HG03520 (cell line): ENCODE measurements around the gene CDH12.
"Not testable (repeated sequence)": the region's sequence is repeated elsewhere in the genome, so short reads cannot be mapped to it uniquely, and the experiment has no call there.

Experiments
- ATAC-seq: cut with Tn5 transposase; IDR thresholded peaks from one replicate; pipeline ENCODE4 v1.9.1; 2021; ENCODE audit warnings: mild to moderate bottlenecking, moderate library complexity; ENCODE audit not compliant: unreplicated experiment

Gene CDH12

DNA sequence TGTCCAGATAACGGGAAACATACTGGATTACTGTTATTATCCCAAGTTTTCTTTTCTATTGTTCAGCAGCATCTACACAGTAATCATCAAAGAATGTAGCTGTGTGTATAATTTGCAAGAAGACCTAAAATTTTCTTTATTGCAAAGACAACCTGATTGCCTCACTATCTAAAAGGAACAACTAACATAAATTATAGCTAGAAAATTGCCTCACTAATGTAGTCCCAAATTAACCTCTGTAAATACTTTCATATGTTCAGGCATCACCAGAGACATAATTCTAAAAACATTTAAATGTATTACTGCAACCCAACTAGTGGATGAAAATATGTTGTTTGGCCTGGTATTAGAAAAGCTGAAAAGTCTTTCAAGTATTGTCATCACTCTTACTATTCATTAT, 275.4 kb downstream of the CDH12 start:
- no peak for ATAC-seq

DNA sequence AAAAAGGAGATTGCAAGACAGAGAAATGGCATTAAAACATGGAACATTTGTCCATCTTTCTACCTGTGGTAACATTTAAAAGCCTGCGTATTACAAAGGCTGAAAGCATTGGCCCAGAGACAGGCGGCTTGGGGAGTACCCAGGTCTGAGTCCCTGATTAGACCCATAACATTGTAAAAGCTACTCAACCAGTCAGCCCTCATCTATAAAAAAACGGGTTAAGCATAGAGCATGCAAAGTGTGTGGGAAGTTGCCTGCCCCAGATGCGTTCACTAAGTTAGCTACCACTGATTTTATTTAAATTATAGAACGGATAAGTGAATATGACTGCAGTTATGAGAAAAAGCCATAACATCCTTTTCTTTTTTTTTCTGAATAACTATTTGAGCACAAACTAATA, 276.1 kb downstream of the CDH12 start:
- ATAC-seq, result no peak

DNA sequence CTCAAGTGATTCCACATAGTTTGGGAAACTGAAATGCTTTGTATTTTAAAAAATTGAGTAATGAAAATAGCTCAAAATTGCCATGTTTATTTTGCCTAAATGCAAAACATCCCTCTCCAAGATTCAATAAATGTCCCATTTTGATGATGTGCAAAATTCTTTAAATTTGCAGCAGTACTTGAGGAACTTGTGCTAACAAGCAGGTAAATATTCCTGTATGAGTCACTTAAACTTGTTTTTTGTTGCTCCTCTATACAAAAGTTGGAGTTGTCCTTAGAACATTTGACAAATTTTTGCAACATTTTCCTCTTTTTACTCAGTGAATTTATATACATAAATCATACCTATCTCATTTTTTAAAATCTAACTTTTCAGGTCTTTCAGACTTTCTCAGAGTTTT, 280.2 kb downstream of the CDH12 start:
- no peak for ATAC-seq

DNA sequence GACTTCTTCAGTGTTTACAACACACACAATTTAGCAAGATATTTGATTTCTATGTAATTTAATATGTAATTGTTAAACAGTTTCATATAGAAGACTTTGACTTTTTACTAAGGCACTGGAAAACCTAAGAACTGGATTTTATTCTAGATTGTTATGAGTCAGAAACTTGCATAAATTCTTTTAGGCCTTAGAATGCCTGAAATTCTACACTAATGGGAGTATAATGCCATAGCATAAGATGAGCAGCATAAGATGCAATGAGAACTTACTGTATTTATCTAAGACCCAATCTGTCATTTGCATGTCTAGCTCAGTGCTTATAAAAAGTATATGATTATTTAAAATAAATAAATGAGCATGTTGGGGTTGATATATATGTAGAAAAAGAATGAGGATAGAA, 285.2 kb downstream of the CDH12 start:
- ATAC-seq, result no peak

DNA sequence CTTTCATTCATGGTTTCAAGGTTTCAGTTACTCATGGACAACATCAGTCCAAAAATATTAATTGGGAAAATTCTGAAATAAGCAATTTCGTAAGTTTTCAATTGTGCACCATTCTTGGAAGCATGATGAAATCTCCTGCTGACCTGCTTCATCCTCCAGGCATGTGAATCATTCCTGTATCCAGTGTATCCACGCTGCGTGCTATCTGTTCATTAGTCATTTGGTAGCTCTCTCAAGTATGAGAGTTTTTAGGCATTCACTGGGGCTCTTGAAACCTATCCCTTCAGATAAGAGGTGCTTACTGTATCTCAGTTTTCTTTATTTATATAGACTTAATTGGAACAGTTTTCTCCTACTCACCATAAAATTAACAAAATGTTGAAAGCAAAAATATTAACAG, 293.0 kb downstream of the CDH12 start:
- ATAC-seq, result no peak

DNA sequence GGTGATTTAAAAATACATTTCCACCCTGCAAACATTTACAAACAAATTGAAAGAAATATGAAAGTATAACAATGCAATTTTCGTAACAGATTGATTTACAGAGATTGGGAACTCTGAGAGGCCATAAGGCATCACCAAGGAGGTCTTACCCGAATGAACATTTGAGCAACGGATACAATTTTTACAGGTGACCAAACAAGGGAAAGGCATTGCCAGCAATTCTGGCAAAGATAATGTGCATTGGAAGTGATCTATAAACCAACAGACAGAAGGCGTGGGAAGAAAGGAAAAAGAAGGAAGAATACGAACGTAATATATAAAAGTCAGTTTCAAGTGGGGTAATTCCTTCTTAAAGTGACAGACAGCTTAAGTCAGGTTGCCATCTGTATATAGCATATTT, 295.9 kb downstream of the CDH12 start:
- no peak for ATAC-seq

DNA sequence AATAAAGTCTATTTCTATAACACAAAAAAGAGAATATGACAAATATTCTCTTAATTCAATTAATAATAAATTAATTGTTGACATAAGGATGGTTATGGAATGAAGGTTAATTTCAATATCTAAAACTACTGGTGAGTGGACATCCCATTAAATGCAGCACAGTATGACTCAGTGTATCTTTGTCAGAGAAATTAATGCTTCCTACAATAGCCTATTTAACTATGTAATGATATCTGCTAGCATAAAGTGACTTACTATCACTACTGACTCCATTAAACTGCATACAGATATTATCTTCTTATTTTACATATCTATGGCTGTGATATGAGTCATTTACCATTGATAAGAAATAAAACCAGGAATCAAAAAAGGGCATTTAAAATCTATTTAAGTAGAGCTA, 298.7 kb downstream of the CDH12 start:
- no peak for ATAC-seq

DNA sequence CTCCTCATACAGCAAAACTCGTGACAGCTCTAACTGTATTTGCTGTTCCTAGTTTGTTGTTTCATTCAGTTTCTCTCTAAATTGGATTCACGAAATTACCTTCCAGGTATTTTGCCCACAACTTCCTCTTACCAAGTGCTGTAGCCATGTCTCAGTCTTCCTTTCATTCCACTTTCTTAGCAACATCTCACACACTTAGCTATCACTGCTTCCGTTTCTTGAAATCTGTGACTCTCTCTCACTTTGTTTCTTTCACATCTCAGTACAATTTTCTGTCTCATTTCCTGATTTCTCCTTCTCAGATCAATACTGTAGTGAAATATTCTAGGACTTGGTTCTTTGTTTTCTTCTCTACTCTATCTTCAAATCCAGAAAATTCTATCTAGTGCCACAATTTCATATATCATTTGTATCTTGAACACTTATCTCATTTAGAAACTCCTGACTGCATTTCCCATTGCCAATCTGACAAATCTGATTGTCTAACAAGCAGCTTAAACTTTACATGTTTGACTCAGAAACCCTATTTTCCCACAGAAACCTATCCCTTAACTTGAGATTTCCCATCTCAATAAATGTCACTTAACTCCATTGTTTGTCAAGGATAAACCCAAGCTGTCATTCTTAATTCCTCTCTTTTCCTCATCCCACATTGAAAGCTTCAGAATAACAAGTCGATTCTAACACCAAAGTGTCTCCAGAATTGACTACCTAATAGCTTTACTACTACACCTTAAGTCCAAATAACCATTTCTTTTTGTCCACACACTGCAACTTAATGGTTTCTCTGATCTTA, 303.1 kb downstream of the CDH12 start:
- no peak for ATAC-seq

DNA sequence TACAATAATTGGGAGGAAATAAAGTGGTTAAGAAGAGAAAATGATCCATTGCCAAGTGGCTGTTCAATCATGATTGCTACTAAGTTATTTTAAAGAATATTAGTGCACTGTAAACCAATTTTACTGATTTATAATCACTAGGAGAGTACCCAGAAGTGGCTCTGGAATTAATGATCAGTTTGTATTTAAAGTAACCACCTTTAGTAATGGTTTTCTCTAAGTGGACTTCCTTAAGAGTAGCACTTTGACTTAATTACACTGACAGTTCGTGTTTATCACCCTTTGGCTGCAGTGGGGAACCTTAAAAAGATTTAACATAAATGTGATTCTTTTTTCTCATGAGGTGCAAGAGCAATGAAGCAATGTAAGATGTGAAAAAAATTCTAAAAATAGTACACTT, 310.8 kb downstream of the CDH12 start:
- no peak for ATAC-seq

DNA sequence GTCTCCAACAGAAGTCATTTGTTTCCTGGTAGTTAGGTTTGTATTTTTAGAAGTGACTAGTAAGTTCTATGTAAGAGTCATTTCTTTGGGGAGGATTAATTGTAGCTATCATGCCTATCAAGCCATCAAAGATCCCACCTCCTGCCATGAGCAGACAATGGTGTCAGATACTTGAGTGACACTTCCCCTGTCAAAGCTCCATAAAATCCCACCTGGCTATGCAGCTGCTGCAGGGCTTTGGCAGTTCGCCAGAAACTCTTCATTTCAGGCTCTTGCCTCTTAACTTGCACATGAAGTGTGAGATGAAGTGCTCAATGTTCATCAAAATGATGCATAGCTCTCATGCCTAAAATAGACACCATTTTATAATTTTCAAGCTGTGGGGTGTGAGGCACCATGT, 312.1 kb downstream of the CDH12 start:
- ATAC-seq, result no peak

DNA sequence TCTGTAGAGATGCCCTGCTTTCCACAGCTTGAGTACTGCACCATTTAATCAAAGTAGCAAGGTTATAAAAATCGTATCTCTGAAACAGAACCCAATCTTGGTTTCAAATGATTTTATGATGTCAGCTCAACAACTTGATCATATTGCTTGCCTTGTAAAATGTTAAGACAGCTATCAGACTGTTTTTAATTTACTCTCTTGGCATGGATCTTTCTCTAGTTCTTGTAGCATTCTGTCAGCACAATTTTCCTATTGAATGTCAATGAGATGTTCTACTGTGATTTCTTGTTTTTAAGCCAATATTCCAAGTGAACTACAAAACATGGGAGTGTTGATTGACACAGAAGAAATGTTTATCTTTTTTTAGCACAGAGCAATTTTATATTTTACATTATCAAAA, 313.4 kb downstream of the CDH12 start:
- no peak for ATAC-seq

DNA sequence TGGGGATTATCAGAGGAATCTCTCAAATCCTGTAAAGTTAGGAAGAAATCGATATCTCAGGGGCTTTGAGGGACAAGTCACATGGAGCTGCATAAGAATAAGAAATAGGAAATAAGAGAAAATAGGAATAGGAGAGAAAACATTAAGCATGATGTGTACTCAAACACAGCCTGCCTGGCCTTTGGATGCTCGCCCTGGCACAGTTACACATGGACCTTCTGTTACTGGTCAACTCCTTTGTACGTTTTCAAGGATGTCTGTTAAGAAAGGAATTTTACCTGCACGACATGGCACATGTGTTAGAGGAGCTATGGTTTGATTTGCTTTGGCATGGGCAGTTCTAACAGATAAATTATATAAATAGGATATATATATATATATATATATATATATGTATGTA, 321.2 kb downstream of the CDH12 start:
- no peak for ATAC-seq

DNA sequence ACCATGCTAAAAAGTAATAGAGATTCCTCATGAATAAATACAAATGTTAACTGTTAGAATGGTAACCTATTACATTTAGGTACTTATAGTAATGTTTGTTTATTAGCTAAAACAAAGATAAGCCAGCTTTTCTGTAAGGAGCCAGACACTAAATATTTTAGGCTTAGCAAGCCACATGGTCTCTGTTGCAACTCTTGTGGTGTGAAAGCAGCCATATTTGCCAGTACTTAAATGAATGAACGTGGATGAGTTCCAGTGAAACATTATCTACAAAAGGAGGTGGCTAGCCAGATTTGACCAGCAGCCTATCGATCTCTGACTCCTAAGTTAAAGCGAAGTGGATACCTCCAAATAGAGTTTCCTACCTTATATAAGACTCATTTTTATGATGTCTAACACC, 331.6 kb downstream of the CDH12 start:
- no peak for ATAC-seq

DNA sequence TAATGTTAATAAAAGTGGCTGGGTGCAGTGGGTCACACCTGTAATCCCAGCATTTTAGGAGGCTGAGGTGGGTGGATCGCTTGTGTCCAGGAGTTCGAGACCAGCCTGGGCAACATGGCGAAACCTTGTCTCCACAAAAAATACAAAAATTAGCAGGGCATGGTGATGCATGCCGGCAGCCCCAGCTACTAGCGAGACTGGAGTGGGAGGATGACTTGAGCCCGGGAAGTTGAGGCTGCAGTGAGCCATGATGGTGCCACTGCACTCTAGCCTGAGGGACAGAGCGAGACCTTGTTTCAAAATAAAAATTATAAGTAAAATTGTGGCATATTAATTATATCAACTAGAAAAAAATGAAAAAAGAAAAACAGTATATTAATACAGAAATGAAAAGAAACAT, 336.6 kb downstream of the CDH12 start:
- ATAC-seq, result not testable (repeated sequence)

DNA sequence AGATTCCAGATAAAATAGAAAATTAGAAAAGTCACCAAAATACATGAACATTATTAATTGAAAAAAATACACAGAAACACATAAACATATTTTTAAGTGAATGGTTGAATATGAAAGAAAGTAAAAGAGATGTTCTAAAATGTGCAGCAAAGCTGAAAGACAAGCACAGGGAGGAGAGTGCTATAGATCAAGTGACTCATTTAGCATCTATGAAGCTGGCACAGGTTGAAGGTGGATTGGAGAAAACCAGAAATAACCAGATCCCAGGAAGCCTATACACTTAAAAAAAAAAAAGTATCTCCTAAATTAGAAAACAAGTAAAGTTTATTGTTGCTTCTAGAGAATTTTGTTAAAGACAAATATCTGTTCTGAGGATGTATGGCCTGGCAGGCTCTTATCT, 338.9 kb downstream of the CDH12 start:
- ATAC-seq, result no peak

DNA sequence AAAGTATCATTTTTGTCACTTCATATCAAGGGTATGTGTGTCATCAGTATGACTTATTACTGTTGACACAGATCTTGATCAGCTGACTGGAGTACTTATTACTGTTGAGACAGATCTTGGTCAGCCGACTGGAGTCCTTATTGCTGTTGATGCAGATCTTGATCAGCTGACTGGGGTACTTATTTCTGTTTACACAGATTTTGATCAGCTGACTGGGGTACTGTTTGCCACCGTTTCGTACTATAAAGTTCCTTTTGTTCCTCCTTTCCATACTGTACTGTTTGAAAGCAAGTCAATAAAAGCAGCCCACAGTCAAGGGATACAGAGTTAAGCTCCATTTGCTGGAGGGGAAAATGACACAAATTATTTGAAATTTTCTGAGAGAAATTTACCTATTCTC, 347.3 kb downstream of the CDH12 start:
- ATAC-seq, result no peak

DNA sequence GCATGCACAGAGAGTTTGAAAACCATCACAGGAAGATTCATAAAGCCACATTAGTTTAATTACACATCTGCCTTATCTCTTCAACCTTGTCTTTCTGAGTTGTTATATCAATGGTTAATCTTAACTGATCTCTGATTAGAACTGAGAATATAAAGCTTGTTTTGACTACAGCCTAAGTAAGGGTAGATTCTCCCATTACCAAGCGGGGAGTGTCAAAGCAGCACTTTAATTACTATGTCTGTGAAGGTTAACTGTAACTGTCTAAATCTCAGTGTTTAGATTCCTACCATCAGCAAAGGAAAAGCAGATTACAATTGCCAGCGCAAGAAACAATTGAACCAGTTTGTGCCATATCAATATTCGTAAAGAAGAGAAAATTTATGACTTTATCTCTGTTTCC, 348.7 kb downstream of the CDH12 start:
- ATAC-seq, result no peak

DNA sequence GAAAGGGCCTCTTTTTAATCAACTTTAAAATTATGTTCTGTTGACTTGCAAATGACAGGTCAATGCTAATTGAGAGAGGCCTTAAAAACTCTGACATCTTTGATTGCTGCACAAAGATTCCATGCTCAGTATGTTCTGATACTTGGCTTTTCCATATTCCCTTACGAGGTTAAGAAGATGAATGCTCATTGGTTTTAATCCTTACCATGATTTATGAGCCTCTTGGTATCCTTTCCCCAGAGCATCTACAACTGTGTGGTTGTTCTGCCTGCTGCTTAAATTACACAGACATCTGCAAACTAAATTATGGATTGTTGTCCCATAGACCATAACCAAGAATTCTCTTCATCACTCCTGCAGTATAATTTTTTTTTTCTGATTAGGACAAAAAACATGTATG, 352.6 kb downstream of the CDH12 start:
- ATAC-seq, result no peak

DNA sequence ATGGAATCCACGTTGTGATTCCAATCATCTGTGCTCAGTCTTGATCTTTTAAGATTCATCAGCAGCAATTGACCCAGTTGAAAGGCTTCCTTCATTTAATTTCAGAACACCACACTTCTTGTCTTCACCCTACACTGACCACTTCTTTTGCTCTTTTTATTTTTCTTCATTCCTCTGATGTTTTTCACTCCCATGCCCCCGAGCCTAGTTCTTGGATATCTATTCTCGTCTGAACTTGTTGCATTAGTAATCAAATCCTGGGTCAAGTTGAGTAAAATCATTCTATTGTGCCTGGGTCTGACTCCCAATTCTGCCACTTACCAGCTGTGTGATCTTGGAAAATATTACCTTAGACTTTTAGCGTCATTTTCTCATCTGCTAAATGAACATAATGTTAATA, 356.5 kb downstream of the CDH12 start:
- ATAC-seq, result no peak

DNA sequence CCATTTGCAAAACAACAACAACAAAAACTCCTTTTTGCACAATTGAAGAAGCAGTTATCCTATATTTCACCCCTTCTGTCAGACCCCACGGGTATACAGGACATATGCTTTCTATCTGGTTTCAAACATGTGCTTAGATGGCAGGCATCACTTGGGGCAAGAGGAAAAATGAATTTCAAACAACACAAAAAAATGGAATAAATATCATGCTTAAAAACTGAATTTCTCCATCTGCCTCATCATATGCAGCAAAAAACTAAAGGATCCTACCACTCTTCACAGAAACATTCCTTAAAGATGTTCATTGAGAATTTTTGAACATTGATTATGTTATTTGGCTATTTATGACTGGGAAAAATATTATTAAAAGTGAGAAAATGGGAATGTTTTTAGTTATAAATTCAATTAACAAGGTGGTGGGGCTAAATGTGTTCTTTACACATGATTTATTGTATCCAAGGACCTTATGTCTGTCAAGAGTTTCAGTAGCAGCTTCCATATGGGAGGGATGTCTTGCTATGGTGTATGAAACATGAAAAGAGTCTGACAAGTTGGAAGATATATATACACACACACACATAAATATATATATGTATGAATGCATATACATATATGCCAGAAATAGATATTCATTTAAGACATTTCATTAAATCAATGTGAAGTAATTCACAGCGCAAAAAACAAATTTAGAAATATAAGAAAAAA, 358.0 kb downstream of the CDH12 start:
- ATAC-seq, result no peak

DNA sequence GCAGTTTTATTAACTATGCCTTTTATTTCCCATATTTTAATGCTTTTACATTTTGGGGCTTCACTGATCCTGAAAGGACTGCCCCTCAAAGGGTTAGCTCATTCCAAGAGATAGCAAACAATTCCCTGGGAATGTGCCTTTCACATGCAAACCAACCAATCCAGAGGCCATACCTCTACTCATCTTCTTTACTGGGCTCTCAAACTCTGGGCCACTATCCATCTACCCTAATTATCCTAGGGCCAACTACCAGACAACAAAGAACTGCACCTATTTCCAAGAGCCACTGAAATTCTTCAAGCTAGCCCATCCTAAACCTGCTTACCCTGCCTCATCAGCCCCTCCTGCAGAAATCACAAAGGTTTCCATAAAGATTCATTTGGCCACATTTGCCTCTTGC, 364.7 kb downstream of the CDH12 start:
- no peak for ATAC-seq

DNA sequence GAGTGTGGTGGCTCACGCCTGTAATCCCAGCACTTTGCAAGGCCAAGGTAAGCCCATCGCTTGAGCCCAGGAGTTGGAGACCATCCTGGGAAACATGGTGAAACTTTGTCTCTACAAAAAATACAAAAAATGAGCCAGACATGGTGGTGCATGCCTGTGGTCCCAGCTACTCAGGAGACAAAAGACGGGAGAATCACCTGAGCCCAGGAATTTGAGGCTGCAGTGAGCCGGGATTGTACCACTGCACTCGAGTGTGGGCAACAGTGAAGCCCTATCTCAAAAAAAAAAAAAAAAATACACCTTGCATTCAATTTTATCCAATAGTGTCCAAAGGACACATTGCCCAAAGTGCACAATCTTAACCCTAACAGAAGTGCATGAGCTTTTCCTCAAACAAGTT, 372.8 kb downstream of the CDH12 start:
- no peak for ATAC-seq

DNA sequence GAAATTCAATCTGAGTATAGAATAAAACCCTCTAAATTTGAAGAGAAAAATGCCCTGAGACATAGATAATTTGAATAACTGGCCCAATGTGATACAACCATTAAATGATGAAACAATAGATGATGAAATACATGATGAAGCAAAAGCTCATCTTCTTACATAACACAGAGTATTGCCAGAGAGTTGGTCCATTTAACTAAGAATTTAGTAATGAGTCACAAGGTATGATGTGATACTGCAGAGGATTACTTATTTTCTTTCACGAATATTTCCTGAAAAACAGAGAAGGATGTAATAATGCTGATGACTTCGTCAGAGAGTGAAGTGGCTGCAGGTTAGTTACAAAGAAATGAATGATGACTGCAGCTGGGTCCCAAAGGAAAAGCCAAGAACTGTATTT, 379.3 kb downstream of the CDH12 start:
- ATAC-seq, result no peak
